GM23248 (cell line): ENCODE measurements around the gene USP46. TPM values are rescaled to one million over a fixed set of nuclear protein-coding genes. Genes with fewer than 3 reads are reported as not detected.

Source experiments
- DNase-seq: peaks from one replicate; pipeline ENCODE4 v3.0.0-alpha.2; 2015
- H2AFZ ChIP-seq: fragments of 200-600 bp; sonication (generic); 2 replicates; pipeline ENCODE4 v1.6.1; 2016; ENCODE audit warnings: antibody characterized with exemption
- H3F3A ChIP-seq: fragments of 200-600 bp; sonication (generic); 2 replicates; pipeline ENCODE4 v1.6.1; 2016; ENCODE audit warnings: mild to moderate bottlenecking, antibody characterized with exemption, mixed run types; ENCODE audit not compliant: insufficient read depth
- H3K27ac ChIP-seq: fragments of 200-600 bp; sonication (generic); 2 replicates; pipeline ENCODE4 v1.5.1; 2016; ENCODE audit warnings: mild to moderate bottlenecking
- H3K27me3 ChIP-seq: fragments of 200-600 bp; sonication (generic); replicated peaks from 2 replicates; pipeline ENCODE4 v1.6.1; 2016; ENCODE audit warnings: mild to moderate bottlenecking; ENCODE audit not compliant: insufficient read depth
- H3K36me3 ChIP-seq: fragments of 200-600 bp; sonication (generic); 2 replicates; pipeline ENCODE4 v1.6.1; 2016; ENCODE audit warnings: low read depth, mild to moderate bottlenecking
- H3K4me1 ChIP-seq: fragments of 200-600 bp; sonication (generic); 2 replicates; pipeline ENCODE4 v1.6.1; 2016; ENCODE audit warnings: mild to moderate bottlenecking; ENCODE audit not compliant: insufficient read depth
- H3K4me2 ChIP-seq: fragments of 200-600 bp; sonication (generic); one replicate; pipeline ENCODE4 v1.6.1; 2016; ENCODE audit warnings: mild to moderate bottlenecking; ENCODE audit not compliant: unreplicated experiment
- H3K4me3 ChIP-seq: fragments of 200-600 bp; sonication (generic); 2 replicates; pipeline ENCODE4 v1.5.1; 2016; ENCODE audit warnings: mild to moderate bottlenecking
- H3K79me2 ChIP-seq: fragments of 200-600 bp; sonication (generic); 2 replicates; pipeline ENCODE4 v1.6.1; 2016; ENCODE audit warnings: mild to moderate bottlenecking; ENCODE audit not compliant: insufficient read depth
- H3K9ac ChIP-seq: fragments of 200-600 bp; sonication (generic); 2 replicates; pipeline ENCODE4 v1.6.1; 2016; ENCODE audit warnings: mild to moderate bottlenecking
- H3K9me2 ChIP-seq: fragments of 200-600 bp; sonication (generic); 2 replicates; pipeline ENCODE4 v1.6.1; 2016; ENCODE audit warnings: mixed run types, mild to moderate bottlenecking, moderate library complexity; ENCODE audit not compliant: insufficient read depth
- H3K9me3 ChIP-seq: fragments of 200-600 bp; sonication (generic); one replicate; pipeline ENCODE4 v1.6.1; 2017; ENCODE audit warnings: low read depth
- H4K20me1 ChIP-seq: fragments of 200-600 bp; sonication (generic); 2 replicates; pipeline ENCODE4 v1.6.0; 2016; ENCODE audit not compliant: insufficient read depth
- EZH2 ChIP-seq: fragments of 200-600 bp; sonication (generic); IDR thresholded peaks from 2 replicates; pipeline ENCODE4 v1.6.1; 2018; ENCODE audit warnings: antibody characterized with exemption, mild to moderate bottlenecking; ENCODE audit not compliant: insufficient read depth, poor library complexity, severe bottlenecking
- EZH2phosphoT487 ChIP-seq: fragments of 200-600 bp; sonication (generic); IDR thresholded peaks from 2 replicates; pipeline ENCODE4 v1.6.1; 2018; ENCODE audit warnings: antibody characterized with exemption, moderate library complexity, mild to moderate bottlenecking, low read depth; ENCODE audit not compliant: insufficient read depth
- WGBS, 2 experiments: methylation state at CpG; one replicate each; pipeline ENCODE4 v1.1.6; 2015 to 2017; ENCODE audit warnings: low lambda C conversion rate in 2 of 2, low coverage in 1 of 2; ENCODE audit errors: missing lambda C conversion rate in 2 of 2; 5-methylcytosine and 5-hydroxymethylcytosine counted together
- in situ Hi-C: fragments of 300-500 bp; cut with MboI; formaldehyde crosslinking; loops from 2 replicates; pipeline ENCODE4 v1.15.0; 2020
- polyA plus RNA-seq: library from polyadenylated mRNA; unstranded; fragments of >200 nt; fragmentation: Nextera tagmentation; extraction: Ambion mirVana; gene quantifications from 2 replicates; pipeline ENCODE4 v1.2.1, GENCODE V29; 2016
- total RNA-seq: library from RNA; depleted of rRNA; stranded (reverse); fragments of >200 nt; shearing (Covaris generic); gene quantifications from 2 replicates; pipeline ENCODE4 v1.2.3, GENCODE V29; 2014

Gene USP46
- total and polyA plus RNA-seq, 2 experiments from 2014 or later, result 9.4 to 11.3 TPM

DNA sequence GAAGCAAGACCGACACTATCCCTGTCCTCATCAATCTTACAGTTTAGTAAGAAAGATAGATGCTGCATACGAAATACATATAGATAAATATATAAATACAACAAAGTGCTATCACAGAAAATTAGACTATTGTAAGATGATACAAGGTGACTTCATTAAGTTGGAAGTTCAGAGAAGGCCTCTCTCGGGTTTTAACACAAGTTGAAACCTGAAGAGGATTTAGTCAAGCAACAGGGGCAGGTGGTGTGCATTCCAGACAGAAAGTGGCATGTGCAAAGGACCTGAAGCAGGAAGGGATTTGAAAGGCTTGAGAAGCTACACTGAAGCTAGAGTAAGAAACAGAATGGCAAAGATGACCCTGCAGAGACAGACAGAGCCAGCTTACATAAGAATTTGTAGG is 36.5 kb downstream of the USP46 start:
- Histone ChIP-seq H3K79me2 (no peaks in the 10 kb centered on the region), H2AFZ (no peak overlapping the region), H3F3A (no peaks in the 10 kb centered on the region), H3K27ac (no peak overlapping the region), H3K27me3 (no peaks in the 10 kb centered on the region), H3K9ac (no peak overlapping the region), H3K4me2 (no peak overlapping the region), H4K20me1 (no peaks in the 10 kb centered on the region), H3K36me3 (no peaks in the 10 kb centered on the region; the same call in 1 of the 2 replicates), H3K4me3 (no peak overlapping the region), H3K4me1 (no peaks in the 10 kb centered on the region), H3K9me2 (no peaks in the 10 kb centered on the region), H3K9me3 (no peaks in the 10 kb centered on the region)
- in situ Hi-C loops, result no loop called here
- no peak for DNase-seq
- TF ChIP-seq EZH2, result no peak
- TF ChIP-seq EZH2phosphoT487, result no peak
- 96 to 97% methylated on average over 3 of the region's 3 CpGs for WGBS, 2 experiments

- Histone ChIP-seq H3K27ac (no peak overlapping the region), H3K27me3 (no peaks in the 10 kb centered on the region), H3K9ac (no peak overlapping the region), H3K9me2 (no peaks in the 10 kb centered on the region), H3K79me2 (no peaks in the 10 kb centered on the region), H3K36me3 (no peaks in the 10 kb centered on the region), H3F3A (no peaks in the 10 kb centered on the region), H3K4me2 (no peak overlapping the region), H3K9me3 (no peaks in the 10 kb centered on the region), H3K4me3 (no peak overlapping the region), H4K20me1 (no peaks in the 10 kb centered on the region), H3K4me1 (no peaks in the 10 kb centered on the region), H2AFZ (no peak overlapping the region)
- in situ Hi-C loops, result no loop called here
- WGBS, 2 experiments, result 93 to 98% methylated on average over 2 of the region's 2 CpGs
- TF ChIP-seq EZH2phosphoT487, result no peak
- no peak for TF ChIP-seq EZH2
- no peak for DNase-seq
Measured at GRCh38 chr4:52621567-52621966, 37.5 kb downstream of the USP46 start.

- H3K4me2 ChIP-seq, result no peak overlapping the region
- TF ChIP-seq EZH2, result no peak
- no peak for TF ChIP-seq EZH2phosphoT487
- H3K36me3 ChIP-seq, result no peaks in the 10 kb centered on the region
- H3F3A ChIP-seq, result no peaks in the 10 kb centered on the region
- no peaks in the 10 kb centered on the region for H3K9me3 ChIP-seq
- H2AFZ ChIP-seq, result no peak overlapping the region
- no peak overlapping the region for H3K27ac ChIP-seq
- H3K27me3 ChIP-seq, result no peaks in the 10 kb centered on the region
- no peaks in the 10 kb centered on the region for H3K4me1 ChIP-seq
- H3K9ac ChIP-seq, result no peak overlapping the region
- H4K20me1 ChIP-seq, result no peaks in the 10 kb centered on the region
- no peaks in the 10 kb centered on the region for H3K79me2 ChIP-seq
- 72 to 86% methylated on average over 2 of the region's 2 CpGs for WGBS, 2 experiments
- no peak overlapping the region for H3K4me3 ChIP-seq
- no peaks in the 10 kb centered on the region for H3K9me2 ChIP-seq
- no peak for DNase-seq
- in situ Hi-C loops, result no loop called here
Measured at GRCh38 chr4:52619591-52619931, 39.5 kb downstream of the USP46 start.

- in situ Hi-C loops, result no loop called here
- no peak for DNase-seq
- TF ChIP-seq EZH2phosphoT487 (no peak), EZH2 (no peak)
Measured at GRCh38 chr4:52618795-52619590, 40.1 kb downstream of the USP46 start.

More at GRCh38 chr4:52618795-52619590, 40.1 kb downstream of the USP46 start:
- Histone ChIP-seq H3K27me3 (no peaks in the 10 kb centered on the region), H3K36me3 (no peaks in the 10 kb centered on the region), H4K20me1 (no peaks in the 10 kb centered on the region), H3K4me2 (no peak overlapping the region), H3K9me2 (no peaks in the 10 kb centered on the region), H3K9me3 (no peaks in the 10 kb centered on the region), H3K27ac (no peak overlapping the region), H2AFZ (no peak overlapping the region), H3K9ac (no peak overlapping the region), H3F3A (no peaks in the 10 kb centered on the region), H3K79me2 (no peaks in the 10 kb centered on the region), H3K4me1 (no peaks in the 10 kb centered on the region), H3K4me3 (no peak overlapping the region)
- 95 to 100% methylated on average over 3 of the region's 3 CpGs for WGBS, 2 experiments
